Epithelial cell of proximal tubule (primary cell): ENCODE measurements around the gene HOXD3. TPM values are rescaled to one million over a fixed set of nuclear protein-coding genes. Genes with fewer than 3 reads are reported as not detected.

Source experiments
- DNase-seq: peaks from one replicate; pipeline ENCODE4 v3.0.0-alpha.2; 2011; ENCODE audit warnings: low read depth
- H3K4me3 ChIP-seq: 2 replicates; pipeline ENCODE4 v1.5.1; 2011; ENCODE audit warnings: low read depth, mild to moderate bottlenecking, low read length
- total RNA-seq: library from RNA; depleted of rRNA; stranded (reverse); fragments of >200 nt; gene quantifications from 2 replicates; pipeline ENCODE4 v1.2.3, GENCODE V29; 2015
- TF ChIP-seq, protein P1 (sequence below): conservative IDR thresholded peaks from 2 replicates; pipeline ENCODE4 v1.5.1; 2012; ENCODE audit warnings: low read depth, mild to moderate bottlenecking, low read length

The HOXD3 gene
- total RNA-seq, 1 donor from 2014 or later = 9.4 TPM

DNA sequence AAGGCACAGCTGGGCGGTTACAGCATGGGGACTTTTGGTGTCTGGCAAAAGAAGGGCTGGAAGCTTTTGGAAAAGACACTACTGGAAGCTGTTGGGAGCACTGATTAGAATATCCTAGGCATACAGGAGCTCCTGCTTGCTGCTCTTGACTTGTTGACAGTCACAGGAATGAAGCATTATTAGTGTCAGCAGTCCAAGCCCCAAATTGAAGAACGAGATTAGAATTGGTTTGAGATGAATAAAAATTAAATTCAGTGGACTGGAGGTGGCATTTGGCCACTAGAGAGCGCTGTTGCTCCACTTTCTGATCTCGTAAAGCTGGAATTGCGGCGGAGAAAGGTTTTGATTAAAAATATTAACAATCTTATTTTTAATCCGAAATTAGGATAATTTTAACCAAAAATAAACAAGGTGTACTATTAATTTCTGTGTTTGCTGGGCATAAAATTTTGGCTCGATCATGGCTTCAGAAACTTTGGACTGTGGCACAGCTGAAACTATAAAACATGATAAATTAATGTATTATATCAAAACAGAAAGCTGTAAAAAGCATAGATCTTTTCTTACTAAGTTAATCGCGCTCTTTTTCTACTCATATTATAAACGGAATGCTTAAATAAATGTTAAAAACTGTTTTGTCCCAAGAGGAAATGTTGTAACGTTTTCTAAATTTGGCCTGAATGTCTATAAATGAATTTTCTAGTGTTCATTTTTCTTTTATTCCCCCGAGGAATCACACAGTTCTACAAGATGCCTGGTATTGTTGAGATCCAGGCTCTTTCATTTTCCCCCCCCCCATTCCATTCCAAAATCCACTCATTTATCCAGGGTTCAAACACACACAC lies 30.0 kb upstream of the HOXD3 start:
- no peak for DNase-seq
- TF ChIP-seq, protein P1, sequence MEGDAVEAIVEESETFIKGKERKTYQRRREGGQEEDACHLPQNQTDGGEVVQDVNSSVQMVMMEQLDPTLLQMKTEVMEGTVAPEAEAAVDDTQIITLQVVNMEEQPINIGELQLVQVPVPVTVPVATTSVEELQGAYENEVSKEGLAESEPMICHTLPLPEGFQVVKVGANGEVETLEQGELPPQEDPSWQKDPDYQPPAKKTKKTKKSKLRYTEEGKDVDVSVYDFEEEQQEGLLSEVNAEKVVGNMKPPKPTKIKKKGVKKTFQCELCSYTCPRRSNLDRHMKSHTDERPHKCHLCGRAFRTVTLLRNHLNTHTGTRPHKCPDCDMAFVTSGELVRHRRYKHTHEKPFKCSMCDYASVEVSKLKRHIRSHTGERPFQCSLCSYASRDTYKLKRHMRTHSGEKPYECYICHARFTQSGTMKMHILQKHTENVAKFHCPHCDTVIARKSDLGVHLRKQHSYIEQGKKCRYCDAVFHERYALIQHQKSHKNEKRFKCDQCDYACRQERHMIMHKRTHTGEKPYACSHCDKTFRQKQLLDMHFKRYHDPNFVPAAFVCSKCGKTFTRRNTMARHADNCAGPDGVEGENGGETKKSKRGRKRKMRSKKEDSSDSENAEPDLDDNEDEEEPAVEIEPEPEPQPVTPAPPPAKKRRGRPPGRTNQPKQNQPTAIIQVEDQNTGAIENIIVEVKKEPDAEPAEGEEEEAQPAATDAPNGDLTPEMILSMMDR = peak; percentile 81
- peak overlapping the region; percentile 63 for H3K4me3 ChIP-seq

DNA sequence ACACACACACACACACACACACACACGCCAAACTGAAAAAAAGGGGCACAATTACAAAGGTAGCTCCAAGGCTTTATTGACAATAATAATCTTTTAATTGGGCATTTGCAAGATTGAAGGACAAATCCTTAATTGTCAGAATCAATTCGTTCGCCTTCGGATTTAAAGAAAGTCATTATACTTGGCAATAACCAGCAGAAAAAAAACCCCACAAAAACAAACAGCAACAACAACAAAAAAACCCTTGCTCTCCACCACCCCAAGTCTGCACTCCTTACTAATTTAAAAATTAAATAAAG lies 29.4 kb upstream of the HOXD3 start:
- peak overlapping the region; percentile 63 for H3K4me3 ChIP-seq
- no peak for DNase-seq
- TF ChIP-seq, protein P1 = no peak

DNA sequence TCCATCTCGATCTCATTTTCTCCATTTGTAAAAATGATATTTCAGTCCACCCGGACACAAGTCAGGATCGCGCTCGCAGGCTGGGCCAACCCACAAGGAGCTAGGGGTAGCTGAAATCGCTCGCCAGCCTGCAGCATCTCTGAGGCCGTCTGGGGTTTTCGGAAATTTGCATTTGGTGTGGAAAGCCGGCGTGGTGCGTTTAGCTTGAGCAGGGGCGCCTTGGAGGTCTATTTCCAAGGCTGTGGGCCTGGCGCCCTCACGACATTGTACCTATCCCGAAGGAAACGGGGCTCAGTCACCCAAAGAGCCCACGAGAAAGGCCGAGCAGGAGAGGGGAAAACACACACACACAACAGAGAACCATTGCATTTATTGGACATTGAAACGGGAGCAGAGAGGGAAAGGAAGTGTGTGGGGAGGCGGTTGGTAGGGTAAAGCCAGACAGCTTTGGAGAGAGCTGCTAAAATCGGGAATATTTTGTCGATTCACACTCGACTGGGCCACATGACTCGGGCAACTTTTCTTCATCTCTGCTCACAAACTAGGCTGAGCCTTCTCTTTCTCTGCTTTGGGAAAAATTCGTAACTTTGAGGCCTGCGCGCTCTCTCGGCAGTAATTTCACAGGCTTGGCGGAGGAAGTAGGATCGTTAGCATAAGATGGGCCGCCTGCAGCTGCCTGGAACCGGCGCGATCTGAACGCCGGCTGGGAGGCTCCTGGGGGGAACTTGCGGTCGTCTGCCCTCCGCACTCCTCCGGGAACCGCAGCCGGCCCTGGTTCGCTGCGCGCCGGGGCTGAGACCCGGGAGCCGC lies 28.7 kb upstream of the HOXD3 start:
- H3K4me3 ChIP-seq = peak overlapping the region; percentile 63
- DNase-seq = no peak
- TF ChIP-seq, protein P1 = no peak

DNA sequence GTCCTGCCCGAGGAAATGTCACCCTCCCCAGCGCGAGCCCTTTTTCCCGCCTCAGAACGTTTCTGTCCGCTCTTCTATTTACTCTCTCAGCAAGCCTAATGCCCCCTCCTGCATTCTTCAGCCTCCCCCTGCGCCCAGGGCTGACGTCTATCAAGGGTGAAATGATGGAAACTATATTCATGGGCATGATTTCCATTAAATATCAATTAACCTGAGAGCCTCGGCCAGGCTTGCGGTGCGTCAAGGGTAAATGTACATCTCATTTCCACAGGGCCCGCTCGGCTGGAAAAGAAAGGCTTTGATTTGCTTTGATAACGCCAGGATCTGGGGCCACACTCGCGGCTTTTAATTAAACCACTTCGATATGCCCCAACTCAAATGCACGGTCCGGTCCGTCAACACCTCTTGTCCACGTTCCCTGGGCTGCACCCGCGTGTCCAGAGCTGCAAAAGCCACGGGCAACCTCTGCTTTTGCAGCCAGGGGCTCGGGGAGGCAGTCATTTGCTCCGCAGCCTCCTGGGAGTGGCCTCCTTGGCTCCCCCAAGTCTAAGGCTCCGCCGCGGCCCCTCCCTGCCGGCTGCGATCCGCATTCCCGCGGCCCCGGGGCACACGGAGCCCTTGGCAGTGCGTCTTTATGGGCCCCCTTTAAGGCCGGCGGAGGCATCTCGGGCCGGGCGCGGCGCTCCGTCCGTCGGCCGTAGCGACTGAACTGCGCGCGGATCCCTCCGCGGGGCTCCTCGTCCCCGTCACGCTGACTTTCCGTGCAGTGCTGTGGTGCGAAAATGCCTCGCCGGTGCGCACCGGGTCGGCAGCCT lies 27.9 kb upstream of the HOXD3 start, which contains the start of gene HOXD8:
TSS of gene HOXD8 (plus strand) at position 724 of the 815 bp plus-strand sequence. CDS start 662 bp downstream, outside the sequence.
- peak within 1 kb of the TSS; percentile 63 for H3K4me3 ChIP-seq
- DNase-seq = no peak
- TF ChIP-seq, protein P1 = no peak

DNA sequence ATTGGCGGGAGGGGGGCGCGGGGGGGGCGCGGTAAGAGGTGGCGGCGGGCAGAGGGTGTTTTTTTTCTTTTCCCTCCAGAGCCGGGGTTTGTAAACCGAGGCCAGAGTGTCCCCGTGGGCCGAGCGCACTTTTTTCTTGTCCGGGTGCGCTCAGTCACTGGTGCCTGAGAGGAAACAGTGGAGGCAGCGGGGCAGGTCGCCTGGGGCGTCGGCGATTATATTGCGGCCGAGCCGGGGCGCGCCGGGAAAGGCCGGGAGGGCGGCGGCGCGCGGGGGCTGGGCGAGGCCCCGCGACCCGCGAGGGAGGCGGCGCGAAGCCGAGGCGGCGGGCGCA lies 27.3 kb upstream of the HOXD3 start:
- H3K4me3 ChIP-seq = peak overlapping the region; percentile 63
- TF ChIP-seq, protein P1 = no peak
- no peak for DNase-seq

DNA sequence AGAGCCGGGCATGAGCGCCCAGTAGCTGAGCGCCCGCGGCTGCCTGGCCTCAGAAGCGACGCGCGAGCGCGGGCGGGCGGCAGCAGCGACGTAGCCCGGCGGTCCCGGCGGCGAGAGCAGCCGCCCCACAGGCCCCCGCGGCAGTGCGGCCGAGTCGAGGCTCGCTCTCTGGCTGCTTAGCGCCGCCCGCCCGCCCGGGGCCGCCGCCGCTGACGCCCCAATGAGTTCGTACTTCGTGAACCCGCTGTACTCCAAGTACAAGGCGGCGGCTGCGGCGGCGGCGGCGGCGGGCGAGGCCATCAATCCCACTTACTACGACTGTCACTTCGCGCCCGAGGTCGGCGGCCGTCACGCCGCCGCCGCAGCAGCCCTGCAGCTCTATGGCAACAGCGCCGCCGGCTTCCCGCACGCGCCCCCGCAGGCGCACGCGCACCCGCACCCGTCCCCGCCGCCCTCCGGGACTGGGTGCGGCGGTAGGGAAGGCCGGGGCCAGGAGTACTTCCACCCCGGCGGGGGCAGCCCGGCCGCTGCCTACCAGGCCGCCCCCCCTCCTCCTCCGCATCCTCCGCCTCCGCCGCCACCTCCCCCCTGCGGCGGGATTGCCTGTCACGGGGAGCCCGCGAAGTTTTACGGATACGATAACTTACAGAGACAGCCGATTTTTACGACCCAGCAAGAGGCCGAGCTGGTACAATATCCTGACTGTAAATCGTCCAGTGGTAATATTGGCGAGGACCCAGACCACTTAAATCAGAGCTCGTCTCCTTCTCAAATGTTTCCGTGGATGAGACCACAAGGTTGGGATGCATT lies 26.8 kb upstream of the HOXD3 start:
- peak overlapping the region; percentile 63 for H3K4me3 ChIP-seq
- TF ChIP-seq, protein P1 = no peak
- DNase-seq = no peak
